Tibial nerve (tissue), 4 donors: ENCODE data around the gene PGAM2. TPM values are rescaled to one million over a fixed set of nuclear protein-coding genes. Genes with fewer than 3 reads are reported as not detected.

Experiments
- DNase-seq, 2 donors: peaks; one replicate each; pipeline ENCODE4 v3.0.0-alpha.2; 2019; ENCODE audit warnings: low spot score in 2 of 2
- H3K27ac ChIP-seq, 4 donors: fragments of 200-600 bp; sonication (generic) in 3 of 4; one replicate each; pipeline ENCODE4 v1.5.1; 2017 to 2019; ENCODE audit warnings: mild to moderate bottlenecking in 1 of 4
- H3K27me3 ChIP-seq, 2 donors: fragments of 200-600 bp; sonication (generic) in 1 of 2; one replicate each; pipeline versions ENCODE4 v1.5.1 to v1.6.0; 2017 to 2019
- H3K36me3 ChIP-seq, 3 donors: fragments of 200-600 bp; sonication (generic); one replicate each; pipeline ENCODE4 v1.5.1; 2018 to 2019
- H3K4me1 ChIP-seq, 4 donors: fragments of 200-600 bp; sonication (generic) in 3 of 4; one replicate each; pipeline ENCODE4 v1.5.1; 2017 to 2019
- H3K4me3 ChIP-seq, 4 donors: fragments of 200-600 bp; sonication (generic) in 3 of 4; one replicate each; pipeline ENCODE4 v1.5.1; 2017 to 2019; ENCODE audit warnings: mild to moderate bottlenecking in 1 of 4, moderate library complexity in 1 of 4
- H3K9me3 ChIP-seq, 4 donors: fragments of 200-600 bp; sonication (generic) in 3 of 4; one replicate each; pipeline ENCODE4 v1.5.1; 2017 to 2019
- CTCF ChIP-seq, 5 experiments: fragments of 200-600 bp in 3 of 5; fragments of 450-650 bp in 2 of 5; sonication (generic) in 3 of 5; IDR thresholded peaks; one replicate each; pipeline ENCODE4 v1.5.1; 2016 to 2019; ENCODE audit warnings: antibody characterized with exemption in 5 of 5, mild to moderate bottlenecking in 3 of 5, moderate library complexity in 2 of 5
- EP300 ChIP-seq, 2 donors: sonication (generic); formaldehyde crosslinking; IDR thresholded peaks; one replicate each; pipeline ENCODE4 v1.6.1; 2017; ENCODE audit warnings: antibody characterized with exemption in 2 of 2, mild to moderate bottlenecking in 1 of 2
- POLR2A ChIP-seq, 2 donors: fragments of 450-650 bp; IDR thresholded peaks; one replicate each; pipeline ENCODE4 v1.6.1; 2017; ENCODE audit warnings: antibody characterized with exemption in 2 of 2, mild to moderate bottlenecking in 2 of 2, moderate library complexity in 2 of 2
- WGBS, 2 donors: methylation state at CpG; one replicate each; pipeline ENCODE4 v1.1.5; 2018; 5-methylcytosine and 5-hydroxymethylcytosine counted together
- total RNA-seq, 4 donors: library from RNA; depleted of rRNA; stranded (reverse); fragments of >200 nt; gene quantifications; one replicate each; pipeline ENCODE4 v1.1.0, GENCODE V29; 2016

Gene PGAM2
- total RNA-seq, 4 donors from 2014 or later: 0.98 TPM; not detected in 3

- Histone ChIP-seq H3K4me1 (peaks cover 0 to 28% (median 9%) of the 10 kb centered on the region in 4 donors), H3K9me3 (no peaks in the 10 kb centered on the region), H3K36me3 (peaks cover 0 to 51% (median 5%) of the 10 kb centered on the region in 3 donors), H3K27ac (peak overlapping the region in 3 of 4 donors; percentile 47 to 83 (median 75)), H3K4me3 (no peak overlapping the region), H3K27me3 (no peaks in the 10 kb centered on the region)
- 33 to 38% methylated on average over 11 of the region's 12 CpGs for WGBS, 2 donors
- DNase-seq: peak; percentile 58 to 81
- TF ChIP-seq EP300 (IDR thresholded peaks at IDR 0.05): peak in 1 of 2 donors; percentile 28
- peak; percentile 38 to 66 (median 51) for TF ChIP-seq CTCF (IDR thresholded peaks at IDR 0.05)
- TF ChIP-seq POLR2A (IDR thresholded peaks at IDR 0.05): no peak
These were observed 7.2 kb upstream of the PGAM2 start for GRCh38 chr7:44072364-44073231.

- no peaks in the 10 kb centered on the region for H3K27me3 ChIP-seq
- peak overlapping the region in 2 of 4 donors; percentile 47 to 75 for H3K27ac ChIP-seq
- WGBS, 2 donors: 60 to 65% methylated on average over 9 of the region's 9 CpGs
- H3K4me3 ChIP-seq: no peak overlapping the region
- no peak for DNase-seq
- peaks cover 0 to 28% (median 9%) of the 10 kb centered on the region in 4 donors for H3K4me1 ChIP-seq
- TF ChIP-seq EP300 (IDR thresholded peaks at IDR 0.05): no peak
- TF ChIP-seq POLR2A (IDR thresholded peaks at IDR 0.05): no peak
- no peak for TF ChIP-seq CTCF (IDR thresholded peaks at IDR 0.05)
- no peaks in the 10 kb centered on the region for H3K9me3 ChIP-seq
- peaks cover 0 to 44% (median 0%) of the 10 kb centered on the region in 3 donors for H3K36me3 ChIP-seq
These were observed 6.5 kb upstream of the PGAM2 start for GRCh38 chr7:44071726-44072363.

- Histone ChIP-seq H3K27ac (no peak overlapping the region), H3K27me3 (no peaks in the 10 kb centered on the region), H3K4me1 (peaks cover 0 to 43% (median 20%) of the 10 kb centered on the region in 4 donors), H3K36me3 (peaks cover 0 to 6% (median 0%) of the 10 kb centered on the region in 3 donors), H3K9me3 (no peaks in the 10 kb centered on the region), H3K4me3 (no peak overlapping the region)
- 59 to 63% methylated on average over 7 of the region's 7 CpGs for WGBS, 2 donors
- TF ChIP-seq CTCF (IDR thresholded peaks at IDR 0.05): no peak
- no peak for TF ChIP-seq EP300 (IDR thresholded peaks at IDR 0.05)
- no peak for TF ChIP-seq POLR2A (IDR thresholded peaks at IDR 0.05)
- DNase-seq: no peak
These were observed 2.7 kb upstream of the PGAM2 start for GRCh38 chr7:44068054-44068453.

GRCh38 chr7:44067064-44067951 is 1.9 kb upstream of the PGAM2 start:
- Histone ChIP-seq H3K27me3 (no peaks in the 10 kb centered on the region), H3K27ac (no peak overlapping the region), H3K36me3 (peaks cover 0 to 4% (median 0%) of the 10 kb centered on the region in 3 donors), H3K4me1 (peaks cover 0 to 42% (median 21%) of the 10 kb centered on the region in 4 donors), H3K9me3 (no peaks in the 10 kb centered on the region), H3K4me3 (no peak overlapping the region)
- no peak for DNase-seq
- TF ChIP-seq POLR2A (IDR thresholded peaks at IDR 0.05) (no peak), EP300 (IDR thresholded peaks at IDR 0.05) (no peak), CTCF (IDR thresholded peaks at IDR 0.05) (no peak)
- 87% methylated on average over 11 of the region's 11 CpGs for WGBS, 2 donors
